ENCODE results near the gene RMI2.

RMI2 gene

GRCh38 chr16:11394593-11394960 lies 49.3 kb downstream of the RMI2 start:
- peaks cover 6% of the 10 kb centered on the region for H3K4me1 ChIP-seq (ENCODE audit: control insufficient read depth, insufficient read depth, low read length)
- no peak overlapping the region for H3K4me3 ChIP-seq (ENCODE audit: low read depth, low read length)
- H3K36me3 ChIP-seq (ENCODE audit: control insufficient read depth, insufficient read depth, low read length) = no peaks in the 10 kb centered on the region
- no peaks in the 10 kb centered on the region for H3K9me3 ChIP-seq (ENCODE audit: control insufficient read depth, insufficient read depth, low read length)
- H3K27me3 ChIP-seq (ENCODE audit: control insufficient read depth, insufficient read depth, low read length) = no peaks in the 10 kb centered on the region
- H3K9ac ChIP-seq (ENCODE audit: low read depth, low read length) = no peak overlapping the region

- no peaks in the 10 kb centered on the region for H3K27me3 ChIP-seq (ENCODE audit: control insufficient read depth, insufficient read depth, low read length)
- H3K4me1 ChIP-seq (ENCODE audit: control insufficient read depth, insufficient read depth, low read length) = peaks cover 6% of the 10 kb centered on the region
- no peaks in the 10 kb centered on the region for H3K36me3 ChIP-seq (ENCODE audit: control insufficient read depth, insufficient read depth, low read length)
- no peaks in the 10 kb centered on the region for H3K9me3 ChIP-seq (ENCODE audit: control insufficient read depth, insufficient read depth, low read length)
- H3K4me3 ChIP-seq (ENCODE audit: low read depth, low read length) = no peak overlapping the region
- H3K9ac ChIP-seq (ENCODE audit: low read depth, low read length) = no peak overlapping the region
Observed at GRCh38 chr16:11395008-11395948, 50.0 kb downstream of the RMI2 start.

- no peak overlapping the region for H3K4me3 ChIP-seq (ENCODE audit: low read depth, low read length)
- H3K27me3 ChIP-seq (ENCODE audit: control insufficient read depth, insufficient read depth, low read length) = no peaks in the 10 kb centered on the region
- peaks cover 3% of the 10 kb centered on the region for H3K4me1 ChIP-seq (ENCODE audit: control insufficient read depth, insufficient read depth, low read length)
- no peaks in the 10 kb centered on the region for H3K36me3 ChIP-seq (ENCODE audit: control insufficient read depth, insufficient read depth, low read length)
- H3K9me3 ChIP-seq (ENCODE audit: control insufficient read depth, insufficient read depth, low read length) = no peaks in the 10 kb centered on the region
- H3K9ac ChIP-seq (ENCODE audit: low read depth, low read length) = no peak overlapping the region
Observed at GRCh38 chr16:11395949-11396240, 50.6 kb downstream of the RMI2 start.

- H3K4me1 ChIP-seq (ENCODE audit: control insufficient read depth, insufficient read depth, low read length) = no peaks in the 10 kb centered on the region
- H3K9ac ChIP-seq (ENCODE audit: low read depth, low read length) = no peak overlapping the region
- no peaks in the 10 kb centered on the region for H3K27me3 ChIP-seq (ENCODE audit: control insufficient read depth, insufficient read depth, low read length)
- H3K9me3 ChIP-seq (ENCODE audit: control insufficient read depth, insufficient read depth, low read length) = no peaks in the 10 kb centered on the region
- H3K4me3 ChIP-seq (ENCODE audit: low read depth, low read length) = no peak overlapping the region
- H3K36me3 ChIP-seq (ENCODE audit: control insufficient read depth, insufficient read depth, low read length) = no peaks in the 10 kb centered on the region
Observed at GRCh38 chr16:11396241-11397048, 51.2 kb downstream of the RMI2 start.

- Histone ChIP-seq H3K9me3 (ENCODE audit: control insufficient read depth, insufficient read depth, low read length) (no peaks in the 10 kb centered on the region), H3K4me3 (ENCODE audit: low read depth, low read length) (no peak overlapping the region), H3K36me3 (ENCODE audit: control insufficient read depth, insufficient read depth, low read length) (no peaks in the 10 kb centered on the region), H3K4me1 (ENCODE audit: control insufficient read depth, insufficient read depth, low read length) (no peaks in the 10 kb centered on the region), H3K9ac (ENCODE audit: low read depth, low read length) (no peak overlapping the region), H3K27me3 (ENCODE audit: control insufficient read depth, insufficient read depth, low read length) (no peaks in the 10 kb centered on the region)
Observed at GRCh38 chr16:11398136-11398535, 52.9 kb downstream of the RMI2 start.

GRCh38 chr16:11398851-11399250 lies 53.6 kb downstream of the RMI2 start:
- H3K9ac ChIP-seq (ENCODE audit: low read depth, low read length) = no peak overlapping the region
- H3K36me3 ChIP-seq (ENCODE audit: control insufficient read depth, insufficient read depth, low read length) = no peaks in the 10 kb centered on the region
- no peaks in the 10 kb centered on the region for H3K4me1 ChIP-seq (ENCODE audit: control insufficient read depth, insufficient read depth, low read length)
- no peaks in the 10 kb centered on the region for H3K9me3 ChIP-seq (ENCODE audit: control insufficient read depth, insufficient read depth, low read length)
- H3K27me3 ChIP-seq (ENCODE audit: control insufficient read depth, insufficient read depth, low read length) = no peaks in the 10 kb centered on the region
- H3K4me3 ChIP-seq (ENCODE audit: low read depth, low read length) = no peak overlapping the region

- Histone ChIP-seq H3K4me3 (ENCODE audit: low read depth, low read length) (no peak overlapping the region), H3K9me3 (ENCODE audit: control insufficient read depth, insufficient read depth, low read length) (no peaks in the 10 kb centered on the region), H3K4me1 (ENCODE audit: control insufficient read depth, insufficient read depth, low read length) (no peaks in the 10 kb centered on the region), H3K36me3 (ENCODE audit: control insufficient read depth, insufficient read depth, low read length) (no peaks in the 10 kb centered on the region), H3K9ac (ENCODE audit: low read depth, low read length) (no peak overlapping the region), H3K27me3 (ENCODE audit: control insufficient read depth, insufficient read depth, low read length) (no peaks in the 10 kb centered on the region)
Observed at GRCh38 chr16:11399261-11399831, 54.1 kb downstream of the RMI2 start.

- Histone ChIP-seq H3K36me3 (ENCODE audit: control insufficient read depth, insufficient read depth, low read length) (no peaks in the 10 kb centered on the region), H3K9me3 (ENCODE audit: control insufficient read depth, insufficient read depth, low read length) (no peaks in the 10 kb centered on the region), H3K4me3 (ENCODE audit: low read depth, low read length) (no peak overlapping the region), H3K9ac (ENCODE audit: low read depth, low read length) (no peak overlapping the region), H3K27me3 (ENCODE audit: control insufficient read depth, insufficient read depth, low read length) (no peaks in the 10 kb centered on the region), H3K4me1 (ENCODE audit: control insufficient read depth, insufficient read depth, low read length) (no peaks in the 10 kb centered on the region)
Observed at GRCh38 chr16:11400076-11400475, 54.8 kb downstream of the RMI2 start.

Data from iPS-15b (cell line).